Measurements from ENCODE around the gene PARD3. TPM values are rescaled to one million over a fixed set of nuclear protein-coding genes. Genes with fewer than 3 reads are reported as not detected.
"Not testable (repeated sequence)": the region's sequence is repeated elsewhere in the genome, so short reads cannot be mapped to it uniquely, and the experiment has no call there.

PARD3 gene
- total RNA-seq, 1 donor from 2014 or later, result 0.11 TPM

DNA sequence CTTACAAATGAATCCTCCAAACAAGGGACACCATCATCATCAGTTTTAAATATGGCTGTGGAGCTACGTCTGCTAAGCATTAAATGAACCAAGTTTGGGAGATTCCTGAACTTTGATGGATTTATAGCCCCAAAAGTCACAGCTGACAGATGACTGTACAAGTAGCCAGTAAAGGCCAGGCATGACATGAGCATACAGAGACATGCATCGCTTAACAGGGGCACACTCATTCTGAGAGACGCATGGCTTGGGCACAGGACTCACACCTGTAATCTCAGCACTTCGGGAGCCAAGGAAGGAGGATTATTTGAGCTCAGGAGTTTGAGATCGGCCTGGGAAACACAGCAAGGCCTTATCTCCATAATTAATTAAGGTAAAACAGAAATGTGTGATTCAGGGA, 166.2 kb downstream of the PARD3 start:
- Mint-ChIP-seq H3K4me3 (no peak overlapping the region), H3K36me3 (ENCODE audit: low read depth) (no peaks in the 10 kb centered on the region), H3K4me1 (no peaks in the 10 kb centered on the region), H3K27me3 (no peaks in the 10 kb centered on the region), H3K9me3 (no peaks in the 10 kb centered on the region), H3K27ac (no peak overlapping the region)
- no peak for DNase-seq
- ATAC-seq (ENCODE audit: low read depth), result no peak
- ChIA-PET POLR2A (no interaction called here), CTCF (no interaction called here)
- TF ChIP-seq, protein P1, sequence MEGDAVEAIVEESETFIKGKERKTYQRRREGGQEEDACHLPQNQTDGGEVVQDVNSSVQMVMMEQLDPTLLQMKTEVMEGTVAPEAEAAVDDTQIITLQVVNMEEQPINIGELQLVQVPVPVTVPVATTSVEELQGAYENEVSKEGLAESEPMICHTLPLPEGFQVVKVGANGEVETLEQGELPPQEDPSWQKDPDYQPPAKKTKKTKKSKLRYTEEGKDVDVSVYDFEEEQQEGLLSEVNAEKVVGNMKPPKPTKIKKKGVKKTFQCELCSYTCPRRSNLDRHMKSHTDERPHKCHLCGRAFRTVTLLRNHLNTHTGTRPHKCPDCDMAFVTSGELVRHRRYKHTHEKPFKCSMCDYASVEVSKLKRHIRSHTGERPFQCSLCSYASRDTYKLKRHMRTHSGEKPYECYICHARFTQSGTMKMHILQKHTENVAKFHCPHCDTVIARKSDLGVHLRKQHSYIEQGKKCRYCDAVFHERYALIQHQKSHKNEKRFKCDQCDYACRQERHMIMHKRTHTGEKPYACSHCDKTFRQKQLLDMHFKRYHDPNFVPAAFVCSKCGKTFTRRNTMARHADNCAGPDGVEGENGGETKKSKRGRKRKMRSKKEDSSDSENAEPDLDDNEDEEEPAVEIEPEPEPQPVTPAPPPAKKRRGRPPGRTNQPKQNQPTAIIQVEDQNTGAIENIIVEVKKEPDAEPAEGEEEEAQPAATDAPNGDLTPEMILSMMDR (IDR thresholded peaks at IDR 0.05), result no peak
- intact Hi-C loops (cut with micrococcal nuclease), result no loop called here

DNA sequence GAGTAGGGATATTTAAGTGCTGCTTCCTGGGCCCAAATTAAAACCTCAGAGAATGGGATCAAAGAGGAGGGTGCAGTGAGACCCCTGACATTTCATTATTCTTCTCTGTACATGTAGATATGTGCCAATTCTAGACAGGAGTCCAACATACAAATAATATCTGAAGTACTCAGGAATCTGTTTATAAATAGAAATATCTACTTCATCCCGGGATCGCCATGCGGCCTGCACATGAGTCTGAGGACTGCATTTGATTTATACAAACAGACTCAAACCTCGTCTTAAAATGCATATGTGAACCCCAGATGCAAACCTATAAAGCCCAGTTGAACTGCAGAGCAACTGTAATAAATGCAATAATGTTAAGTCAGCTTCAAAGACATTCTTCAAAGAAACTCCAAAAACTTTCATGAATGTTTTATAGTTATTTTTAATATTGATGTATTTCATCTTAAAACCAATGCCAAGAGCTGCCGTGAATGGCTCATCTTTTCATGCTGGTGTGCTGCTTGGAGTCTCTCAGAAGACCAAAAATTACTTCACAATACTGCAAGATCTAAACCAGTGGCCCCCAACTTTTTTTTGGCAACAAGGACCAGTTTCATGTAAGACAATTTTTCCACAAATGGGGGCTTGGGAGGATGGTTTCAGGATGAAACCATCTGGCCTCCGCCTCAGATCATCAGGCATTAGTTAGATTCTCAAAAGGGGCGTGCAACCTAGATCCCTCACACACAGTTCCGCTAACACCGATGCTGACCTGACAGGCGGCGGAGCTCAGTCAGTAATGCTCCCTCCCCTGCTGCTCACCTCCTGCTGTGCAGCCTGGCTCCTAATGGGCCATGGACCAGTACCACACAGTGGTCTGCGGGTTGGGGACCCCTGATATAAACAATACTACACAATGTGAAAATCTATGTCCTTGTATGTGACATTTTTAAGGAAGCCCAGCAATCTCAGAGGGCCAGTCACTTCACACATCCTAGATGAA, 166.9 kb downstream of the PARD3 start:
- H3K4me3 Mint-ChIP-seq, result no peak overlapping the region
- intact Hi-C loops (cut with micrococcal nuclease), result no loop called here
- no peaks in the 10 kb centered on the region for H3K9me3 Mint-ChIP-seq
- DNase-seq (no peak), ATAC-seq (ENCODE audit: low read depth) (no peak)
- no peak overlapping the region for H3K27ac Mint-ChIP-seq
- H3K27me3 Mint-ChIP-seq, result no peaks in the 10 kb centered on the region
- no peaks in the 10 kb centered on the region for H3K36me3 Mint-ChIP-seq (ENCODE audit: low read depth)
- CTCF ChIA-PET, result interaction anchor here (0.9 kb wide), 1 partner anchor 10 kb away, joined by 3 read pairs; no protein-coding TSS in a partner anchor
- POLR2A ChIA-PET, result no interaction called here
- TF ChIP-seq, protein P1 (IDR thresholded peaks at IDR 0.05), result no peak
- no peaks in the 10 kb centered on the region for H3K4me1 Mint-ChIP-seq

DNA sequence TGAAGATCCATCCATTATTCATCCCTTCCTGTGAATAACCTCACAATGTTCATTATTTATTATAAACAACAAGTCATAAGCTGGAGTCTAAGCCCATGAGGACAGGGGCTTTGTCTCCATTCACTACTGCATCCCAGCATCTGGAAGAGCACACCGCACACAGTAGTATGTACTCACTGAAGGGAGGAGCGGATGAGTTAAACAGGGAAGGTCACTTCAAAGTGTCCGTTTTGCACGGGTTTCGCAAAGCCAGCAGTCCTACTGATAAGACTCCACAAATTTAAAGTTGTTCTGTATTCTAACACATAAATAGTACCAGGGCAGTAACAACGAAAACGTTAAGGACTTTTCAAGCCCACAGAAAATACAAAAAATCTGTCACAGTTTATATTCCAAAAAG, 167.9 kb downstream of the PARD3 start:
- Mint-ChIP-seq H3K4me3 (no peak overlapping the region), H3K4me1 (no peaks in the 10 kb centered on the region), H3K9me3 (no peaks in the 10 kb centered on the region), H3K36me3 (ENCODE audit: low read depth) (no peaks in the 10 kb centered on the region), H3K27me3 (no peaks in the 10 kb centered on the region), H3K27ac (no peak overlapping the region)
- POLR2A ChIA-PET, result no interaction called here
- no peak for ATAC-seq (ENCODE audit: low read depth)
- TF ChIP-seq, protein P1 (IDR thresholded peaks at IDR 0.05), result no peak
- CTCF ChIA-PET, result interaction anchor here (0.9 kb wide), 1 partner anchor 9 kb away, joined by 3 read pairs; no protein-coding TSS in a partner anchor
- intact Hi-C loops (cut with micrococcal nuclease), result no loop called here
- no peak for DNase-seq

DNA sequence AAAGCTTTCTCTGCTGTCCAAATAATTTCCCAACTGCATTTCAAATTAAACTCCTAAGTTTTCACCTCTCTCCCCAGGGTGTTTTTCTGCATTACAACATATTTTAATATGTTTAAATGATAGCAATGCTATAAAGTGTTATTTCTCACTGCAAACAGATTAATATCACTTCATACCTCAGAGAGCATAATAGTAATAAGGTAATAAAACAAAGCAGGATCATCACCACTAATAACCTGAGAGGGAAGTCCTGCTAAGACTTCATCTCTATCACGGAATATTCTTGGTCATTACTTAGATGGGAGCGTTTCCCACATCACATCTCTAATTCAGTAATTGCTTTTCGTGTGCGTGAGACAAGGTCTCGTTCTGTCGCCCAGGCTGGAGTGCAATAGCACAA, 168.8 kb downstream of the PARD3 start:
- POLR2A ChIA-PET, result no interaction called here
- no peak overlapping the region for H3K4me3 Mint-ChIP-seq
- TF ChIP-seq, protein P1 (IDR thresholded peaks at IDR 0.05), result no peak
- H3K9me3 Mint-ChIP-seq, result no peaks in the 10 kb centered on the region
- ATAC-seq (ENCODE audit: low read depth) (no peak), DNase-seq (no peak)
- intact Hi-C loops (cut with micrococcal nuclease), result no loop called here
- no peaks in the 10 kb centered on the region for H3K4me1 Mint-ChIP-seq
- CTCF ChIA-PET, result interaction anchor here (0.9 to 1.5 kb wide), 2 partner anchors 10 to 33 kb away, joined by 3 to 4 read pairs; no protein-coding TSS in a partner anchor
- H3K27me3 Mint-ChIP-seq, result no peaks in the 10 kb centered on the region
- no peaks in the 10 kb centered on the region for H3K36me3 Mint-ChIP-seq (ENCODE audit: low read depth)
- H3K27ac Mint-ChIP-seq, result no peak overlapping the region

DNA sequence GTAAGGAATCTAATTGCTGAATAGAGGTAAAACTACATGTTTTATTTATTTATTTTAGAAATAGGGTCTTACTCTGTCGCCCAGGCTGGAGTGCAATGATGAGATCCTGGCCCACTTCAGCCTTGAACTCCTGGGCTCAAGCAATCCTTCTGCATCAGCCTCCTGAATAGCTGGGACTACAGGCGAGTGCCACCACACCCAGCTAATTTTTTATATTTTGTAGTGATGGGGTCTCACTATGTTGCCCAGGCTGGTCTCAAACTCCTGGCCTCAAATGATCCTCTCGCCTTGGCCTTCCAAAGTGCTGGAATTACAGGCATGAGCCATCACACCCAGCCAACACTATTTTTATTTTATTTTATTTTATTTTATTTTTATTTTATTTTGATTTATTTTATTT, 170.3 kb downstream of the PARD3 start:
- H3K4me1 Mint-ChIP-seq; CTCF ChIA-PET; ATAC-seq (ENCODE audit: low read depth); DNase-seq; H3K9me3 Mint-ChIP-seq; H3K27me3 Mint-ChIP-seq; POLR2A ChIA-PET; H3K27ac Mint-ChIP-seq; H3K36me3 Mint-ChIP-seq (ENCODE audit: low read depth); H3K4me3 Mint-ChIP-seq; intact Hi-C loops (cut with micrococcal nuclease): not testable (repeated sequence)

Measured in activated B cell treated with CpG ODN at 0.5 μM for 24 hours (primary cell).